Mesothelial cell of epicardium (in vitro differentiated cells): ENCODE measurements around the gene SDF2L1. TPM values are rescaled to one million over a fixed set of nuclear protein-coding genes. Genes with fewer than 3 reads are reported as not detected.

Experiments used
- DNase-seq, 2 experiments: peaks; one replicate each; pipeline ENCODE4 v3.0.0; 2021; ENCODE audit warnings: low spot score in 2 of 2; ENCODE audit not compliant: unreplicated experiment in 2 of 2
- H3K27ac Mint-ChIP-seq: 2 replicates; pipeline ENCODE4 v1.8.0; 2021; ENCODE audit warnings: mixed read lengths
- H3K27me3 Mint-ChIP-seq: 2 replicates; pipeline ENCODE4 v1.8.0; 2021; ENCODE audit warnings: low read depth, mixed read lengths
- H3K36me3 Mint-ChIP-seq: 2 replicates; pipeline ENCODE4 v1.8.0; 2021; ENCODE audit warnings: mixed read lengths
- H3K4me1 Mint-ChIP-seq: 2 replicates; pipeline ENCODE4 v1.8.0; 2021; ENCODE audit warnings: mixed read lengths
- H3K4me3 Mint-ChIP-seq: 2 replicates; pipeline ENCODE4 v1.8.0; 2021; ENCODE audit warnings: mild to moderate bottlenecking, moderate library complexity, mixed read lengths
- H3K9me3 Mint-ChIP-seq: 2 replicates; pipeline ENCODE4 v1.8.0; 2021; ENCODE audit warnings: mixed read lengths
- total RNA-seq: library from RNA; stranded (reverse); gene quantifications from 3 replicates; pipeline ENCODE4 v1.2.1, GENCODE V29; 2021
- TF ChIP-seq, protein P1 (sequence below): fragments of 200-600 bp; sonication (generic); IDR thresholded peaks from one replicate; pipeline ENCODE4 v1.5.0; 2021; ENCODE audit warnings: antibody characterized with exemption; ENCODE audit not compliant: unreplicated experiment

Gene SDF2L1
- total RNA-seq, 1 donor from 2014 or later: 22.1 TPM

DNA sequence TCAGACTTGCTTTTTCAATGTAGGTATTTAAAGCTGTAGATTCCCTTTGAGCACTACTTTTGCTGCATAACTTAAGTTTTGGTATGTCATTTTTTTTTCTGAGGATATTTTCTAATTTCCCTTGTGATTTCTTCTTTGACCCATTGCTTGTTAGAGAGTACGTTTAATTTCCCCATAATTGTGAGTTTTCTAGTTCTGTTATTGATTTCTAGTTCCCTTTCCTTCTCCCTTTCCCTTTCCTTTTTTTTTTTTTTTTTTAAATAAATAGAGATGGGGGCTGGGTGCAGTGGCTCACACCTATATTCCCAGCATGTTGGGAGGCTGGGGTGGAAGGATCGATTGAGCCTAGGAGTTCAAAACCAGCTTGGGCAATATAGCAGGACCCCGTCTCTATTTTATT is 43.8 kb upstream of the SDF2L1 start:
- Mint-ChIP-seq H3K27ac (no peak overlapping the region), H3K9me3 (no peaks in the 10 kb centered on the region), H3K36me3 (peaks cover 30% of the 10 kb centered on the region), H3K27me3 (no peaks in the 10 kb centered on the region), H3K4me3 (no peak overlapping the region), H3K4me1 (no peaks in the 10 kb centered on the region)
- TF ChIP-seq, protein P1, sequence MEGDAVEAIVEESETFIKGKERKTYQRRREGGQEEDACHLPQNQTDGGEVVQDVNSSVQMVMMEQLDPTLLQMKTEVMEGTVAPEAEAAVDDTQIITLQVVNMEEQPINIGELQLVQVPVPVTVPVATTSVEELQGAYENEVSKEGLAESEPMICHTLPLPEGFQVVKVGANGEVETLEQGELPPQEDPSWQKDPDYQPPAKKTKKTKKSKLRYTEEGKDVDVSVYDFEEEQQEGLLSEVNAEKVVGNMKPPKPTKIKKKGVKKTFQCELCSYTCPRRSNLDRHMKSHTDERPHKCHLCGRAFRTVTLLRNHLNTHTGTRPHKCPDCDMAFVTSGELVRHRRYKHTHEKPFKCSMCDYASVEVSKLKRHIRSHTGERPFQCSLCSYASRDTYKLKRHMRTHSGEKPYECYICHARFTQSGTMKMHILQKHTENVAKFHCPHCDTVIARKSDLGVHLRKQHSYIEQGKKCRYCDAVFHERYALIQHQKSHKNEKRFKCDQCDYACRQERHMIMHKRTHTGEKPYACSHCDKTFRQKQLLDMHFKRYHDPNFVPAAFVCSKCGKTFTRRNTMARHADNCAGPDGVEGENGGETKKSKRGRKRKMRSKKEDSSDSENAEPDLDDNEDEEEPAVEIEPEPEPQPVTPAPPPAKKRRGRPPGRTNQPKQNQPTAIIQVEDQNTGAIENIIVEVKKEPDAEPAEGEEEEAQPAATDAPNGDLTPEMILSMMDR: no peak
- DNase-seq: no peak

DNA sequence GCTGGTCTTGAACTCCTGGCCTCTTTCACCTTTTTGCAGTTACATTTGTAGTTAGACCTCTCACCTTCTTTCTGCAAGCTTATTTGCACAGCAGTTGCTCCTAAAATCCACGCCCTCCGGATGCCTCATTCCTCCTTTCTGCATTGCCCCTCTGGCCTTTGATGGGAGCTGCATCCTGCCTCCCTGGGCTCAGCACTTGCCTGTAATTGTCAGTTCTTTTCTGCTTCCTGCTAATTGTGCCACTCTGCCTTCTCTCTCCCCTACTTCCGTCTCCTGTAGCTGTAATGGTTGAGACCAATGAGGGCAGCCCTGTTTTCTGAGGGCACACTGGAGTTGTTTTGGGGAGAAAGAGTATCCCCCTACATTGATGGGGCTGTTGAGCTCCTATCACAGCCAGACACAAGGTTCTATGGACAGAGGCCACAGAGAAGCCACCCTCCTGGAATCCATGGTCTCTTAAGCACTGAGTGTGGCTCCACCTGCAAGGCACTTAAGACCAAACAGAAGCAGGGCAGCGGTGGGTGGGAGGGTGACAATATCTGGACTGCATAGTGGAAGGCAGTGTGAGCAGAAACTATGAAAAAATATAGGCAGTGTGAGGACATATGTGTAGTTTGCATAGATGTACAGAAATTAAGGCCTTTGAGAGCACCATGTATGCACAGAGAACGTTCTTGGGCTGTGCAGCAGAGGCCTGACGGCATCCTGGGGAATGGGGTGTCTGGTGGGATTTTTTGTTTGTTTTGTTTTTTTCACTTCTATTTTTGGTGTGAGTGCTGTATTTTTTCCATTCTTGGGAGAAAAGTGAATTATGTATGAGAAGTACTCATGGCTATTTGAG is 42.8 kb upstream of the SDF2L1 start:
- H3K27me3 Mint-ChIP-seq: no peaks in the 10 kb centered on the region
- no peak overlapping the region for H3K4me3 Mint-ChIP-seq
- H3K9me3 Mint-ChIP-seq: no peaks in the 10 kb centered on the region
- H3K36me3 Mint-ChIP-seq: peaks cover 21% of the 10 kb centered on the region
- no peak for DNase-seq
- H3K27ac Mint-ChIP-seq: peak overlapping the region; percentile 7
- no peaks in the 10 kb centered on the region for H3K4me1 Mint-ChIP-seq
- TF ChIP-seq, protein P1: no peak

DNA sequence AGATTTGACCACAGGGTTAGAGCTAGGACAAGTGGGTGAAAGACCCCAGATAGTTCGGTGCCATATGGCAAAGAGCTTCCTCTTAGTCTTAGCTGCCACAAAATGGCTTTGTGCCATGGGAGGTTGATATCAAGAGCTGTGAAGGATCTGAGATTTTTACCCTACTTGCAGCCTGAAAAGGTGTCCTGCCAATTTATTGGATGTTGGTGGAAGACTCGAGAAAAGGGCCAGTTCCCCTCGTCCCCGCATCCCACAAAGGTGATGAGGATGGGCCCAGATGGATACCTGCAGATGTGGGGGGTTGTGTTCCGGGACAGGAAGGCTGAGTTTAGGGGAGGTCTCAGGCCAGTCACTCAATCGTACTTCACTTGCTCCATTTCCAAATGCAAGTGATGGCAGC is 39.5 kb upstream of the SDF2L1 start:
- no peaks in the 10 kb centered on the region for H3K27me3 Mint-ChIP-seq
- no peak for DNase-seq
- peaks cover 8% of the 10 kb centered on the region for H3K36me3 Mint-ChIP-seq
- no peak overlapping the region for H3K4me3 Mint-ChIP-seq
- H3K27ac Mint-ChIP-seq: no peak overlapping the region
- H3K4me1 Mint-ChIP-seq: no peaks in the 10 kb centered on the region
- TF ChIP-seq, protein P1: no peak
- no peaks in the 10 kb centered on the region for H3K9me3 Mint-ChIP-seq

DNA sequence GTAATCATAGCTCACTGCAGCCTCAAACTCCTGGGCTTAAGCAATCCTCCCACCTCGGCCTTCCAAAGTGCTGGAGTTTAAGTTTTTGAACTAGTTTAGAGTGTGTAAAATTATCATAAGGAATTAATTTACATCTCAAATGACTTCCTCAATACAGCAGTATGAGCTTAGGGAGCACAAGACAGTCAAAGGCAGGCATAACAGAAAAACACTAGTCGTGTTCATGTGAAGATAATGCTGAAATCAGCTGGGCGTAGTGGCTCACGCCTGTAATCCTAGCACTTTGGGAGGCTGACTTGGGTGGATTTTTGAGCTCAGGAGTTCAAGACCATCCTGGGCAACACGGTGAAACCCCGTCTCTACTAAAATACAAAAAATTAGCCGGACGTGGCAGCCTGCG is 38.1 kb upstream of the SDF2L1 start:
- Mint-ChIP-seq H3K4me1 (no peaks in the 10 kb centered on the region), H3K27me3 (no peaks in the 10 kb centered on the region), H3K27ac (no peak overlapping the region), H3K36me3 (peaks cover 9% of the 10 kb centered on the region), H3K9me3 (no peaks in the 10 kb centered on the region), H3K4me3 (no peak overlapping the region)
- TF ChIP-seq, protein P1: no peak
- no peak for DNase-seq

DNA sequence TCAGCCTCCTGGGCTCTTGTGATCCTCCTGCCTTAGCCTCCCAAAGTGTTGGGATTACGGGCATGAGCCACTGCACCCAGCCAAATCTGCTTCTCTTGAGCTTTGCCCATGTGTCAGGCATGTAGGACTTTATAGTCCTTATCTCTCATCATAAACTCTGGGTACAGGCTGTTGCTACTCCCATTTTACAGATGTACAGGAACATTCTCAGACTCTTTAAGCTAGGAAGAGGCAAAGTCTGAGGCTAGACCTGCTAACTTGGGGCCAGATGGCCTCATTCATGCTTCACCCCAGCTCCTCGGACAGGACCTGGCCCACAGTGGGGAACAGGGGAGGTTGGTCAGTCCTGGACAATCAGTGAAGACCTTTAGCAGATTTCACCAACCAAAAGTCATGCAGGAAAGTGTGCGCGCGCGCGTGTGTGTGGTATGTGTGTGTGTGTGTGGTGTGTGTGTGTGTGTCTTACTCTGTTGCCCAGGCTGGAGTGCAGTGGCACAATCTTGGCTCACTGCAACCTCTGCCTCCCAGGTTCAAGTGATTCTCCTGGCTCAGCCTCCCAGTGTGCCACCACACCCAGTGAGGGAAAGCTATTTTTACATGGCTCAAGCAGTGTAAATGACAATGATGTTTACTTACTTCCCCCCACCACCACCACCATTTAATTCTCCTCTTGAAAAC is 36.1 kb upstream of the SDF2L1 start:
- Mint-ChIP-seq H3K9me3 (no peaks in the 10 kb centered on the region), H3K4me1 (no peaks in the 10 kb centered on the region), H3K27me3 (no peaks in the 10 kb centered on the region), H3K4me3 (no peak overlapping the region), H3K27ac (no peak overlapping the region), H3K36me3 (peaks cover 9% of the 10 kb centered on the region)
- TF ChIP-seq, protein P1: no peak
- DNase-seq: no peak
